SU-DHL-6 (cell line): ENCODE data around the gene ARID3C.

Source experiments
- EZH2phosphoT487 ChIP-seq: fragments of 200-600 bp; sonication (generic), shearing (Covaris generic); conservative IDR thresholded peaks from 2 replicates; pipeline ENCODE4 v1.6.1; 2018; ENCODE audit warnings: mild to moderate bottlenecking, antibody characterized with exemption, low read length, moderate library complexity, mixed read lengths
- TF ChIP-seq, protein P1 (sequence below): fragments of 200-600 bp; sonication (generic); IDR thresholded peaks from one replicate; pipeline ENCODE4 v1.5.1; 2017; ENCODE audit warnings: antibody characterized with exemption, mild to moderate bottlenecking, low read length, moderate library complexity; ENCODE audit not compliant: insufficient read depth, poor library complexity, severe bottlenecking

DNA sequence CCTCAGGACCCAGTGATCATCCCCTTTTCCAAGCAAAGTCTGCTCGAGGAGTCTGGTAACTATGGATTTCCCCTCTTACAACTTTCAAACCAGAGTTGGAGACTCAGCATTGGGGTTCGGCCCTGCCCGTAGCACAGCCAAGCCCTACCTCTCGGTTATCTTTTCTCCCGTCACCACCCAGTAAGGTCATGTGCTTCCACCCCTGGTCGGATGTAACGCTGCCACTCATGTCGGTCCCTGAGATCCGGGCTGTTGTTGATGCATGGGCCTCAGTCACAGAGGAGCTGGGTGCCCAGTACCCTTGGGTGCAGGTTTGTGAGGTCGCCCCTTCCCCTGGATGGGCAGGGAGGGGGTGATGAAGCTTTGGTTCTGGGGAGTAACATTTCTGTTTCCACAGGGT lies 18.8 kb upstream of the ARID3C start:
- TF ChIP-seq, protein P1, sequence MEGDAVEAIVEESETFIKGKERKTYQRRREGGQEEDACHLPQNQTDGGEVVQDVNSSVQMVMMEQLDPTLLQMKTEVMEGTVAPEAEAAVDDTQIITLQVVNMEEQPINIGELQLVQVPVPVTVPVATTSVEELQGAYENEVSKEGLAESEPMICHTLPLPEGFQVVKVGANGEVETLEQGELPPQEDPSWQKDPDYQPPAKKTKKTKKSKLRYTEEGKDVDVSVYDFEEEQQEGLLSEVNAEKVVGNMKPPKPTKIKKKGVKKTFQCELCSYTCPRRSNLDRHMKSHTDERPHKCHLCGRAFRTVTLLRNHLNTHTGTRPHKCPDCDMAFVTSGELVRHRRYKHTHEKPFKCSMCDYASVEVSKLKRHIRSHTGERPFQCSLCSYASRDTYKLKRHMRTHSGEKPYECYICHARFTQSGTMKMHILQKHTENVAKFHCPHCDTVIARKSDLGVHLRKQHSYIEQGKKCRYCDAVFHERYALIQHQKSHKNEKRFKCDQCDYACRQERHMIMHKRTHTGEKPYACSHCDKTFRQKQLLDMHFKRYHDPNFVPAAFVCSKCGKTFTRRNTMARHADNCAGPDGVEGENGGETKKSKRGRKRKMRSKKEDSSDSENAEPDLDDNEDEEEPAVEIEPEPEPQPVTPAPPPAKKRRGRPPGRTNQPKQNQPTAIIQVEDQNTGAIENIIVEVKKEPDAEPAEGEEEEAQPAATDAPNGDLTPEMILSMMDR, result no peak
- no peak for TF ChIP-seq EZH2phosphoT487
